OCI-LY1 (cell line): Measurements from ENCODE around the gene TRA2A.

Experiments
- CTCF ChIP-seq: fragments of 200-600 bp; sonication (generic), shearing (Covaris generic); IDR thresholded peaks from 2 replicates; pipeline ENCODE4 v1.5.1; 2017; ENCODE audit warnings: mild to moderate bottlenecking, antibody characterized with exemption, low read length, moderate library complexity, mixed read lengths
- EZH2 ChIP-seq: fragments of 200-600 bp; sonication (generic), shearing (Covaris generic); IDR thresholded peaks from 2 replicates; pipeline ENCODE4 v1.8.0; 2017; ENCODE audit warnings: borderline replicate concordance, mixed run types, mild to moderate bottlenecking, antibody characterized with exemption, low read length, moderate library complexity, mixed read lengths

DNA sequence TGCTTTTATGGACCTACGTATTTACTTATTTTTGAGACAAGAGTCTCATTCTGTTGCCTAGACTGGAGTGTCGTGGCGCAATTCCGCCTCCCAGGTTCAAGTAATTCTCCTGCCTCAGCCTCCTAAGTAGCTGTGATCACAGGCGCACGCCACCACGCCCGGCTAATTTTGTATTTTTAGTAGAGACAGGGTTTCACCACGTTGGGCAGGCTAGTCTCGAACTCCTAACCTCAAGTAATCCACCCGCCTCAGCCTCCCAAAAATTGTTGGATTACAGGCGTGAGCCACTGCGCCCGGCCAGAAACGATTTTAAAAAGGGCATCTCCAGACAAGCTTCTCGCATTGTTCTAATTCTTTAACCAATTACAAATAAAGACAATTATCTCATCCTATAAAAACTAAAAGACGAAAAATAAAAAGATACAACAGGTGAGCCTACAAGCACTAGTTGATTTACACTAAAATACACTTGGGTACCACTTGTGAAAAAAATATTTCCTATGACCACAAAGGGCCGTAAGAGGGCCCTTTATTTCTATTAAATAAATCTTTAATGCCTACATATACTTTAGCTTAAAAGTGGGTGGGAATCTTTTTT is 2.4 kb downstream of the TRA2A start:
- TF ChIP-seq CTCF (no peak), EZH2 (no peak)
